Activated CD4-positive, alpha-beta memory T cell treated with anti-CD3 and anti-CD28 coated beads, Interleukin-2, amount 10 ng/mL, durations not matched to agents 7 days and 5 days (primary cell): ENCODE results near the gene KLHL26. TPM values are rescaled to one million over a fixed set of nuclear protein-coding genes. Genes with fewer than 3 reads are reported as not detected.
"Not testable (repeated sequence)": the region's sequence is repeated elsewhere in the genome, so short reads cannot be mapped to it uniquely, and the experiment has no call there.

ENCODE experiments used
- CTCF ChIA-PET: fragments of 350-600 bp; sonication (Branson Sonifier 250); formaldehyde crosslinking; loops from one replicate; lab custom pipeline; 2021; ENCODE audit warnings: antibody characterized with exemption, inconsistent platforms; lab: Charles Lee
- POLR2A ChIA-PET: fragments of 350-600 bp; sonication (Branson Sonifier 250); formaldehyde crosslinking; loops from one replicate; lab custom pipeline; 2021; ENCODE audit warnings: antibody characterized with exemption; lab: Charles Lee
- DNase-seq: peaks from one replicate; pipeline ENCODE4 v3.0.0-alpha.2; 2020
- H3K27ac Mint-ChIP-seq: one replicate; pipeline ENCODE4 v1.8.0; 2021; ENCODE audit warnings: mild to moderate bottlenecking, mixed read lengths
- H3K27me3 Mint-ChIP-seq: one replicate; pipeline ENCODE4 v1.8.0; 2021; ENCODE audit warnings: mixed read lengths
- H3K36me3 Mint-ChIP-seq: one replicate; pipeline ENCODE4 v1.8.0; 2021; ENCODE audit warnings: low read depth, mixed read lengths
- H3K4me1 Mint-ChIP-seq: one replicate; pipeline ENCODE4 v1.8.0; 2021; ENCODE audit warnings: mixed read lengths
- H3K4me3 Mint-ChIP-seq: one replicate; pipeline ENCODE4 v1.8.0; 2021; ENCODE audit warnings: mild to moderate bottlenecking, mixed read lengths
- H3K9me3 Mint-ChIP-seq: one replicate; pipeline ENCODE4 v1.8.0; 2021; ENCODE audit warnings: mixed read lengths
- total RNA-seq, 2 experiments: library from RNA; stranded (reverse); gene quantifications; one replicate each; pipeline ENCODE4 v1.2.3, GENCODE V29; 2021

KLHL26 gene
- total RNA-seq, 2 experiments from 2014 or later: 10.8 to 11.0 TPM

DNA sequence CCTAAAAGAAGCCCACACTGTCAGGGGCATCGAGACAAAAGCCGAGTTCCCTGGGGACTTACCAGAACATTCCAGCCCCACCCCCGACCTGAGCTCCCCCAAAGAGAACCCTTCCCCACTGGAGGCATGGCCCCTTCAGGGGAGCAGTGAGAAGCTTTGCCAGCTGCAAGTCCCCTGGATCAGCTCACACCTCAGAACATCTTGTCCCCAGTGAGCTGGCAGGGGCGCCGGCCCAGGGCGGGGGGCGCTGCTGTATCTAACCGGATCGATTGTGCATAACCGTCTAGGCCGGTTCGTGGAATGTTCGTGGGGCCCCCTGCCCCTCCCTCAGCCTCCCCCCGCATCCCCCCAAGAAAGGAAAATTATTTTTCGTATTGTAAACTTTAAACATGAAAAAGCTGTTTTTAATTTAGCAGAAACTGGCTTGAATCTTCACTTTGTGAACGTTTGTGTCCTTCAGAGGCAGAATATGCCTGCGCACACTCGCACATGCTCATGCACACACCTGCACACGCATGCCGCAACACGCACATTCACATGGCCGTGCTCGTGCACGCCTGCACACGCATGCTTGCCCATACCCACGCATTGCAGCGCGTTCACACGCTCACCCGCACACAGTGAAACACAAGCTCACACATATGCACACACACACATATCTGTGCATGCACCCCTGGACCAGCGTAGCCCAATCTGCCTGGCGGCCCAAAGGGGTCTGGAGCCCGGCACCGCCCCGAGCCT is 34.6 kb downstream of the KLHL26 start:
- no peak for DNase-seq
- no peaks in the 10 kb centered on the region for H3K27me3 Mint-ChIP-seq
- POLR2A ChIA-PET: no interaction called here
- H3K9me3 Mint-ChIP-seq: no peaks in the 10 kb centered on the region
- CTCF ChIA-PET: no interaction called here
- no peaks in the 10 kb centered on the region for H3K4me1 Mint-ChIP-seq
- peaks cover 10% of the 10 kb centered on the region for H3K36me3 Mint-ChIP-seq
- no peak overlapping the region for H3K27ac Mint-ChIP-seq
- no peak overlapping the region for H3K4me3 Mint-ChIP-seq

- H3K27me3 Mint-ChIP-seq: no peaks in the 10 kb centered on the region
- H3K27ac Mint-ChIP-seq: no peak overlapping the region
- no peak for DNase-seq
- no peak overlapping the region for H3K4me3 Mint-ChIP-seq
- no peaks in the 10 kb centered on the region for H3K9me3 Mint-ChIP-seq
- ChIA-PET CTCF (no interaction called here), POLR2A (no interaction called here)
- H3K36me3 Mint-ChIP-seq: peaks cover 10% of the 10 kb centered on the region
- no peaks in the 10 kb centered on the region for H3K4me1 Mint-ChIP-seq
Observed at GRCh38 chr19:18672044-18672451, 35.2 kb downstream of the KLHL26 start.

DNA sequence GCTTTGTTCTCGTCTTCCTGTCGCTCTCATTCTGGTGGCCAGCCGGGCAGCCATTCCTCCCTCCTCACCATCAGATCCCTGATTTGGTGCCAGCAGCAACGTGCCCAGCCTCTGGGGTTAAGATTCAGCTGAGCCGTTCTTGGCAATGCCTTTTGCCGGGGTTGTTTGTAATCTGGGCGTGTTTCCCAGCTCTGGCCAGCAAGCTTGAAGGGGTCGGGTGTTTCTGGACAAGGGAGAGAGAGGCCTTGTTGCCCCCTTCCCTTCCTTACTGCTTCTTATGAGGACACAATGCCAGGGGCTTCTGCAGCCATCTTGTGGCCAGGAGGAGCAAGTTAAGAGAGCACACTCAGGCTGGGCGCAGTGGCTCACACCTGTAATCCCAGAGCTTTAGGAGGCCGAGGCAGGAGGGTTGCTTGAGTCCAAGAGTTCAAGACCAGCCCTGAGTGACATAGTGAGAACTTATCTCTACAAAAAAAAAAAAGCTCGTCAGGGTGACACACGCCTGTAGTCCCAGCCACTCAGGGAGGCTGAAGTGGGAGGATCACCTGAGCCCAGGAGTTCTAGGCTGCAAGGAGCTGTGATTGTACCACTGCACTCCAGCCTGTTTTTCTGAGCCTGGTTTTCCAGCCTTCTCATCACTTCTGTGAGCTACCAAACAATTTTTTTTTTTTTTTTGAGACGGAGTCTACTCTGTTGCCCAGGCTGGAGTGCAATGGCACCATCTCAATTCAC is 35.9 kb downstream of the KLHL26 start:
- Mint-ChIP-seq H3K9me3 (no peaks in the 10 kb centered on the region), H3K4me3 (no peak overlapping the region), H3K27ac (no peak overlapping the region), H3K4me1 (no peaks in the 10 kb centered on the region), H3K27me3 (no peaks in the 10 kb centered on the region), H3K36me3 (peaks cover 7% of the 10 kb centered on the region)
- POLR2A ChIA-PET: interaction anchor here (0.6 kb wide), 3 partner anchors 9 to 177 kb away, joined by 3 to 4 read pairs (median 3); no protein-coding TSS in a partner anchor
- CTCF ChIA-PET: interaction anchor here (1.1 to 1.2 kb wide), 2 partner anchors 80 to 219 kb away, joined by 3 to 6 read pairs; no protein-coding TSS in a partner anchor
- DNase-seq: no peak

DNA sequence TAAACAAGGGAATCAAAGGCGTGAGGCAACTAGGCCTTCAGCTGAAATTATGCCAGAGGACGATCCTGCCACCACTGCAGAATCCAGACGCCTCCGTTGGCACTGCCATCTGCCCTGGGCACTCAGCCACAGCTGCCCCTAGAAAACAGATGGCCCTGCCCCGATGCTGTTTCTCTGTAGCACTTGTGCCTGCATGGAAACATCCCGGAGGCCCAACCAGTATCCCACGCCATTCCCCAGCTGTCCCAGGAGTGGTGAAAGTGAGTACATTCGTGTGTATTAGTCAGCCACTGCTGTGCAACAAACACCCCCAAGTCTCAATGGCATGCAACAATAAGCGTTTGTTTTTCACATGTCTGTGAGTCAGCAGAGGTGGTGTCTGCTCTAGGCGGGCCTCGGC is 37.8 kb downstream of the KLHL26 start:
- peaks cover 6% of the 10 kb centered on the region for H3K36me3 Mint-ChIP-seq
- ChIA-PET POLR2A (no interaction called here), CTCF (no interaction called here)
- no peak for DNase-seq
- H3K9me3 Mint-ChIP-seq: no peaks in the 10 kb centered on the region
- H3K27ac Mint-ChIP-seq: no peak overlapping the region
- H3K27me3 Mint-ChIP-seq: no peaks in the 10 kb centered on the region
- peaks cover 4% of the 10 kb centered on the region for H3K4me1 Mint-ChIP-seq
- H3K4me3 Mint-ChIP-seq: no peak overlapping the region

DNA sequence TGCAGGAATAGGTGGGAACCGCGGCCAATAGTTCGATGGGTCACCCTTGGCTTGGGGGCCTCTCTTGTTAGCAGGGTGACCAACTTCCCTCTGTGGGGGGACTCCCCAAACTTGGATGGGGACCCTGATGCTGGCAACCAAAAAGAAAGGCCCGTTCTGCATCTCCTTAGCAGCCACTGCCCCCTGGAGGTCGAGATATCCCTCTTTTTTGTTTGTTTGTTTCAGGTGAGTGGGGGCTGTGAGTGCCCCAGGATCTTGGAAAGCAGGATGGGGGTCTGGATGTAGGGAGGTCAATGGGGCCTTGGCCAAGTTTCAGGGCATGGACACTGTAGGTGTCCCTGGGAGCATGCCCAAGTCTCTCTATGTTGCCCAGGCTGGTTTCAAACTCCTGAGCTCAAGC is 39.0 kb downstream of the KLHL26 start:
- H3K9me3 Mint-ChIP-seq: no peaks in the 10 kb centered on the region
- POLR2A ChIA-PET: no interaction called here
- H3K27me3 Mint-ChIP-seq: no peaks in the 10 kb centered on the region

DNA sequence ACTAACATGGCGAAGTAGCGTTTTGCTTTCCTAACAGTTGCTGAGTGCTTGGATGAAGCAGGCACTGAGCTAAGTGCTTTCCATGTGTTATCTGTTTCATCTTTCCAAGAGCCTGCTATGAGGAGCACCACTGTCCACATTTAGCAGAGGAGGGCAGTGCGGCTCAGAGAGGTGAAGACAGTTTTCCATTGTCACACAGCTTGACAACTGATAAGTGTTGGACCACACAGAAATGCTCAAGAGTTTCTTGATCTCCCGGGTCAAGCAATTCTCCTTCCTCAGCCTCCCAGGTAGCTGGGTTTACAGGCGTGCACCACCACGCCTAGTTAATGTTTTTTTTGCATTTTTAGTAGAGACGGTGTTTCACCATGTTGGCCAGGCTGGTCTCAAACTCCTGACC is 39.9 kb downstream of the KLHL26 start:
- no peak overlapping the region for H3K27ac Mint-ChIP-seq

More for the DNA sequence above, 39.0 kb downstream of the KLHL26 start:
- CTCF ChIA-PET: interaction anchor here (0.6 to 1.8 kb wide), 3 partner anchors 81 to 216 kb away, joined by 3 to 5 read pairs (median 5); no protein-coding TSS in a partner anchor
- H3K4me1 Mint-ChIP-seq: peaks cover 4% of the 10 kb centered on the region
- no peak overlapping the region for H3K4me3 Mint-ChIP-seq
- peak; percentile 25 for DNase-seq
- no peaks in the 10 kb centered on the region for H3K36me3 Mint-ChIP-seq
- H3K27ac Mint-ChIP-seq: no peak overlapping the region

GRCh38 chr19:18677156-18677555 is 40.3 kb downstream of the KLHL26 start:
- no peaks in the 10 kb centered on the region for H3K9me3 Mint-ChIP-seq
- no peak for DNase-seq
- H3K27ac Mint-ChIP-seq: no peak overlapping the region
- H3K36me3 Mint-ChIP-seq: no peaks in the 10 kb centered on the region
- ChIA-PET POLR2A (interaction anchor here (0.5 kb wide), 1 partner anchor 220 kb away, joined by 3 read pairs; no protein-coding TSS in a partner anchor), CTCF (interaction anchor here (1.8 kb wide), 1 partner anchor 83 kb away, joined by 5 read pairs; no protein-coding TSS in a partner anchor)
- no peaks in the 10 kb centered on the region for H3K27me3 Mint-ChIP-seq
- no peak overlapping the region for H3K4me3 Mint-ChIP-seq
- H3K4me1 Mint-ChIP-seq: peaks cover 9% of the 10 kb centered on the region

More for the DNA sequence above, 39.9 kb downstream of the KLHL26 start:
- H3K4me3 Mint-ChIP-seq: no peak overlapping the region
- DNase-seq: no peak
- H3K9me3 Mint-ChIP-seq: no peaks in the 10 kb centered on the region
- no peaks in the 10 kb centered on the region for H3K36me3 Mint-ChIP-seq
- POLR2A ChIA-PET: interaction anchor here (0.5 kb wide), 1 partner anchor 220 kb away, joined by 3 read pairs; no protein-coding TSS in a partner anchor
- H3K4me1 Mint-ChIP-seq: peaks cover 6% of the 10 kb centered on the region
- no peaks in the 10 kb centered on the region for H3K27me3 Mint-ChIP-seq
- CTCF ChIA-PET: interaction anchor here (1.1 to 1.8 kb wide), 2 partner anchors 82 to 157 kb away, joined by 3 to 5 read pairs; no protein-coding TSS in a partner anchor

- H3K4me3 Mint-ChIP-seq, POLR2A ChIA-PET, H3K36me3 Mint-ChIP-seq, DNase-seq, H3K9me3 Mint-ChIP-seq, H3K27ac Mint-ChIP-seq, CTCF ChIA-PET, H3K27me3 Mint-ChIP-seq: not testable (repeated sequence)
- H3K4me1 Mint-ChIP-seq: peaks cover 26% of the 10 kb centered on the region
Observed at GRCh38 chr19:18680148-18680547, 43.3 kb downstream of the KLHL26 start.

DNA sequence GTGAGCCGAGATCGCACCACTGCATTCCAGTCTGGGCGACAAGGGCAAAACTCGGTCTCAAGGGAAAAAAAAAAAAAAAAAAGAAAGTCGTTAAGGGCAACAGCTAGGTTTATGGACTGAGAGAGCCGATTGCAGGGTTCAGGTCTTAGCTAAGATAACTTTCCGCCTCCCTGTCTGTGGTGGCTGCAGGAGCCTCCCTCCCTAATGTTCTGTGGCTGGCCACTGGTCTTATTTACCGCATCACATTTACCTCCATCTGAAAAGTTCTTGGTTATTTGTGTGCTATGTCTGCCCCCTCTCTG is 45.9 kb downstream of the KLHL26 start:
- Mint-ChIP-seq H3K36me3 (no peaks in the 10 kb centered on the region), H3K27me3 (no peaks in the 10 kb centered on the region), H3K9me3 (no peaks in the 10 kb centered on the region), H3K27ac (peak overlapping the region; percentile 63), H3K4me1 (peaks cover 26% of the 10 kb centered on the region), H3K4me3 (peak overlapping the region; percentile 78)
- DNase-seq: no peak
- POLR2A ChIA-PET: interaction anchor here (0.6 to 1.1 kb wide), 4 partner anchors 10 to 149 kb away, joined by 3 to 4 read pairs (median 4); partner anchors contain the start of gene UPF1
- CTCF ChIA-PET: interaction anchor here (0.7 to 1.7 kb wide), 4 partner anchors 140 to 164 kb away, joined by 3 to 4 read pairs (median 4); no protein-coding TSS in a partner anchor

- POLR2A ChIA-PET: interaction anchor here (0.6 to 1.1 kb wide), 4 partner anchors 11 to 149 kb away, joined by 3 to 4 read pairs (median 4); partner anchors contain the start of gene UPF1
- peak within 1 kb of the TSS; percentile 82 for H3K4me3 Mint-ChIP-seq
Observed at GRCh38 chr19:18683109-18683957, 46.5 kb downstream of the KLHL26 start, which contains the start of gene CRTC1. Gene CRTC1 (plus strand): TSS chr19:18683680. CDS start chr19:18683703, 23 bp downstream.

DNA sequence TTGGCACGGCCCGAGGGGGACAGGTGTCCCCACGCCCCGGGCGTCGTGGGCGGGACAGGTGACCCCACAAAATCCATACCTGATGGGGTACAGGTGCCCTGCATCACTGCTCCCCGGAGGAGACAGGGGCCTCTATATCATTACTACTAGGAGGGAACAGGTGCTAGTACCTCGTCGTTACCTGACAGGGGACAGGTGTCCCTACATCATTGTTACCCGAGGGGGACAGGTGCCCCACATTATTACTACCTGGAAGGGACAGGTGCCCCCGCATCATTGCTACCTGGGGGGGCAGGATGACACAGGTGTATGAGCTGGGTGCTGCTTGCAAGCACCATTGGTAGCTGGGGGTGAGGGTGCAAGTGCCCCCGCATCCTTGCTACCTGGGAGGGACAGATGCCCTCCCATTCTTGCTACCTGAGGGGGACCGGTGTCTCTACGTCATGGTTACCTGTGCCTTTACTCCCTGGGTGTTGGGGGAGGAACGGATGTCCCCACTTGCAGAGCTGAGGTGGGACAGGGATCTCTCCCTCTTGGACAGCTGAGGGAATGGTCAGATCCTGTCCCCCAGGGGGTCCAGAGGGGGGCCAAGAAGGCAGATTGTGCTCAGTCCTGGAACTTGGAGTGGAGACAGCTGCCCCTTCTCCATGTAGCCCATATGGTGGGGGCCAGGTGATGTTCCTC is 47.3 kb downstream of the KLHL26 start:
- Mint-ChIP-seq H3K27me3 (no peaks in the 10 kb centered on the region), H3K27ac (no peak overlapping the region)
- POLR2A ChIA-PET: interaction anchor here (1.1 kb wide), 1 partner anchor 10 kb away, joined by 3 read pairs; no protein-coding TSS in a partner anchor

More at GRCh38 chr19:18683109-18683957, 46.5 kb downstream of the KLHL26 start, which contains the start of gene CRTC1:
- H3K27me3 Mint-ChIP-seq: no peaks in the 10 kb centered on the region
- H3K27ac Mint-ChIP-seq: peak within 1 kb of the TSS; percentile 75
- H3K9me3 Mint-ChIP-seq: no peaks in the 10 kb centered on the region
- no peaks in the 10 kb centered on the region for H3K36me3 Mint-ChIP-seq
- peaks cover 22% of the 10 kb centered on the region for H3K4me1 Mint-ChIP-seq
- DNase-seq: peak; percentile 94
- CTCF ChIA-PET: interaction anchor here (0.7 to 1.7 kb wide), 4 partner anchors 141 to 164 kb away, joined by 3 to 4 read pairs (median 4); no protein-coding TSS in a partner anchor

More for the DNA sequence above, 47.3 kb downstream of the KLHL26 start:
- CTCF ChIA-PET: interaction anchor here (0.6 kb wide), 2 partner anchors 44 to 313 kb away, joined by 3 to 4 read pairs; no protein-coding TSS in a partner anchor
- peak; percentile 20 for DNase-seq
- Mint-ChIP-seq H3K36me3 (no peaks in the 10 kb centered on the region), H3K4me3 (peak overlapping the region; percentile 63), H3K9me3 (no peaks in the 10 kb centered on the region), H3K4me1 (peaks cover 22% of the 10 kb centered on the region)
